ENCODE measurements around the gene DNAH14.
"Not testable (repeated sequence)": the region's sequence is repeated elsewhere in the genome, so short reads cannot be mapped to it uniquely, and the experiment has no call there.

DNA sequence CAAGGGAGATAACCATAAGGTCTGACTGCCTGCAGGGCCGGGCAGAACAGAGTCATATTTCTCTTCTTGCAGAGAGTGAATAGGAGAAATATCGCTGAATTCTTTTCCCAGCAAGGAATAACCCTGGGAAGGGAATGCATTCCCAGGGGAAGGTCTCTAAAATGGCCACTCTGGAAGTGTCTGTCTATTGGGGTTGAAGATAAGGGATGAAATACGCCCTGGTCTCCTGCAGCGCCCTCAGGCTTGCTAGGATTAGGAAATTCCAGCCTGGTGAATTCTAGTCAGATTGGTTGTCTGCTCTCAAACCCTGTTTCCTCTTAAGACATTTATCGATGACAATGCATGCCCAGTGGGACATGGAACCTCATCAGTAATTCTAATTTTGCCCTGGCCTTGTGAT, 76.9 kb downstream of the DNAH14 start:
- not testable (repeated sequence) for TF ChIP-seq POLR2AphosphoS5 (IDR thresholded peaks at IDR 0.05; ENCODE audit: low read depth, low read length)
- TF ChIP-seq, protein P1, sequence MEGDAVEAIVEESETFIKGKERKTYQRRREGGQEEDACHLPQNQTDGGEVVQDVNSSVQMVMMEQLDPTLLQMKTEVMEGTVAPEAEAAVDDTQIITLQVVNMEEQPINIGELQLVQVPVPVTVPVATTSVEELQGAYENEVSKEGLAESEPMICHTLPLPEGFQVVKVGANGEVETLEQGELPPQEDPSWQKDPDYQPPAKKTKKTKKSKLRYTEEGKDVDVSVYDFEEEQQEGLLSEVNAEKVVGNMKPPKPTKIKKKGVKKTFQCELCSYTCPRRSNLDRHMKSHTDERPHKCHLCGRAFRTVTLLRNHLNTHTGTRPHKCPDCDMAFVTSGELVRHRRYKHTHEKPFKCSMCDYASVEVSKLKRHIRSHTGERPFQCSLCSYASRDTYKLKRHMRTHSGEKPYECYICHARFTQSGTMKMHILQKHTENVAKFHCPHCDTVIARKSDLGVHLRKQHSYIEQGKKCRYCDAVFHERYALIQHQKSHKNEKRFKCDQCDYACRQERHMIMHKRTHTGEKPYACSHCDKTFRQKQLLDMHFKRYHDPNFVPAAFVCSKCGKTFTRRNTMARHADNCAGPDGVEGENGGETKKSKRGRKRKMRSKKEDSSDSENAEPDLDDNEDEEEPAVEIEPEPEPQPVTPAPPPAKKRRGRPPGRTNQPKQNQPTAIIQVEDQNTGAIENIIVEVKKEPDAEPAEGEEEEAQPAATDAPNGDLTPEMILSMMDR (IDR thresholded peaks at IDR 0.05): not testable (repeated sequence)
- TF ChIP-seq, protein P2, sequence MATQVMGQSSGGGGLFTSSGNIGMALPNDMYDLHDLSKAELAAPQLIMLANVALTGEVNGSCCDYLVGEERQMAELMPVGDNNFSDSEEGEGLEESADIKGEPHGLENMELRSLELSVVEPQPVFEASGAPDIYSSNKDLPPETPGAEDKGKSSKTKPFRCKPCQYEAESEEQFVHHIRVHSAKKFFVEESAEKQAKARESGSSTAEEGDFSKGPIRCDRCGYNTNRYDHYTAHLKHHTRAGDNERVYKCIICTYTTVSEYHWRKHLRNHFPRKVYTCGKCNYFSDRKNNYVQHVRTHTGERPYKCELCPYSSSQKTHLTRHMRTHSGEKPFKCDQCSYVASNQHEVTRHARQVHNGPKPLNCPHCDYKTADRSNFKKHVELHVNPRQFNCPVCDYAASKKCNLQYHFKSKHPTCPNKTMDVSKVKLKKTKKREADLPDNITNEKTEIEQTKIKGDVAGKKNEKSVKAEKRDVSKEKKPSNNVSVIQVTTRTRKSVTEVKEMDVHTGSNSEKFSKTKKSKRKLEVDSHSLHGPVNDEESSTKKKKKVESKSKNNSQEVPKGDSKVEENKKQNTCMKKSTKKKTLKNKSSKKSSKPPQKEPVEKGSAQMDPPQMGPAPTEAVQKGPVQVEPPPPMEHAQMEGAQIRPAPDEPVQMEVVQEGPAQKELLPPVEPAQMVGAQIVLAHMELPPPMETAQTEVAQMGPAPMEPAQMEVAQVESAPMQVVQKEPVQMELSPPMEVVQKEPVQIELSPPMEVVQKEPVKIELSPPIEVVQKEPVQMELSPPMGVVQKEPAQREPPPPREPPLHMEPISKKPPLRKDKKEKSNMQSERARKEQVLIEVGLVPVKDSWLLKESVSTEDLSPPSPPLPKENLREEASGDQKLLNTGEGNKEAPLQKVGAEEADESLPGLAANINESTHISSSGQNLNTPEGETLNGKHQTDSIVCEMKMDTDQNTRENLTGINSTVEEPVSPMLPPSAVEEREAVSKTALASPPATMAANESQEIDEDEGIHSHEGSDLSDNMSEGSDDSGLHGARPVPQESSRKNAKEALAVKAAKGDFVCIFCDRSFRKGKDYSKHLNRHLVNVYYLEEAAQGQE (IDR thresholded peaks at IDR 0.05; ENCODE audit: insufficient read depth in 1 of 2, low read depth in 2 of 2, low read length in 1 of 2): not testable (repeated sequence)

Measured in Panc1 (cell line).